ENCODE measurements around the gene DOK7. TPM values are rescaled to one million over a fixed set of nuclear protein-coding genes. Genes with fewer than 3 reads are reported as not detected.

Gene DOK7
- polyA plus RNA-seq, 3 donors = not detected

DNA sequence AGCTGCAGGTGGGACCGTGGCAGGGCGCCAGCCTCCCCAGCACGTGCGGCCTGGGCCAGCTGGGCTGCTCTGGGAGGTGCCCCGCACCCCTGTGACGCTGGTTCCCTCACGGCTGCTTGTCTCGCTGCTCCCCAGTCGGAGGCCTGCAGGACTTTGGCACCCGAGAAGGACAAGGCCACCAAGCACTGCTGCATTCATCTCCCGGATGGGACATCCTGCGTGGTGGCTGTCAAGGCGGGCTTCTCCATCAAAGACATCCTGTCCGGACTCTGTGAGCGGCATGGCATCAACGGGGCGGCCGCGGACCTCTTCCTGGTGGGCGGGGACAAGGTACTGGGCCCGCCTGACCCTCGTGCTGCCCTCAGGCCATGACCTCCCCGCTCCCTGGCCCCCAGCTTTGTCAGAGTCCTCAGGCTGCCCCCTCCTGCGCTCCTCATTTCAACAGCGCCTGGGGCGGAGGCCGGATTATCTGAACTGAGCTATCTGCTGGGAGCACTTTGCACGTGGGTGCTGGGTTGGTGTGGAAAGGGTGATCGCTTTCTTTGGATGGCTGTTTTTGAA lies 40.8 kb upstream of the DOK7 start:
- Histone ChIP-seq H3K9me3 (replicated peaks in 1 of 2; ENCODE audit: control insufficient read depth in 1 of 2, insufficient read depth in 1 of 2, low read length in 2 of 2) (no peaks in the 10 kb centered on the region), H3K27ac (ENCODE audit: low read depth in 1 of 2, low read length in 2 of 2) (no peak overlapping the region), H3K4me3 (replicated peaks in 1 of 3; ENCODE audit: low read depth in 2 of 3, low read length in 3 of 3) (no peak overlapping the region), H4K20me1 (ENCODE audit: insufficient read depth, low read length) (no peaks in the 10 kb centered on the region), H3K4me1 (ENCODE audit: control insufficient read depth in 1 of 2, insufficient read depth in 2 of 2, low read length in 2 of 2) (no peaks in the 10 kb centered on the region), H3K4me2 (replicated peaks; ENCODE audit: extremely low read depth, low read length, poor library complexity, severe bottlenecking) (no peak overlapping the region), H3K36me3 (replicated peaks in 1 of 2; ENCODE audit: control insufficient read depth in 1 of 2, insufficient read depth in 2 of 2, low read length in 2 of 2) (peaks cover 5 to 9% of the 10 kb centered on the region in 2 donors), H3K27me3 (ENCODE audit: control insufficient read depth in 2 of 2, insufficient read depth in 2 of 2, low read length in 2 of 2) (no peaks in the 10 kb centered on the region), H3K79me2 (ENCODE audit: insufficient read depth, low read length) (no peaks in the 10 kb centered on the region), H3K9ac (ENCODE audit: insufficient read depth, low read length, poor library complexity, severe bottlenecking) (no peak overlapping the region), H2AFZ (ENCODE audit: insufficient read depth, low read depth, low read length, poor library complexity, severe bottlenecking) (no peak overlapping the region)
- peaks cover 0 to 4% (median 0%) of the 10 kb centered on the region in 3 donors for H3K27me3 Mint-ChIP-seq (ENCODE audit: low read depth in 3 of 3)
- intact Hi-C loops (cut with micrococcal nuclease) = no loop called here
- 94% methylated on average over 26 of the region's 29 CpGs for WGBS (ENCODE audit: insufficient coverage)
- no peak overlapping the region for H3K27ac Mint-ChIP-seq
- H3K9me3 Mint-ChIP-seq = peaks cover 0 to 1% (median 0%) of the 10 kb centered on the region in 7 donors
- no peak for DNase-seq
- peaks cover 21% of the 10 kb centered on the region in 2 donors for H3K36me3 Mint-ChIP-seq
- TF ChIP-seq, protein P1, sequence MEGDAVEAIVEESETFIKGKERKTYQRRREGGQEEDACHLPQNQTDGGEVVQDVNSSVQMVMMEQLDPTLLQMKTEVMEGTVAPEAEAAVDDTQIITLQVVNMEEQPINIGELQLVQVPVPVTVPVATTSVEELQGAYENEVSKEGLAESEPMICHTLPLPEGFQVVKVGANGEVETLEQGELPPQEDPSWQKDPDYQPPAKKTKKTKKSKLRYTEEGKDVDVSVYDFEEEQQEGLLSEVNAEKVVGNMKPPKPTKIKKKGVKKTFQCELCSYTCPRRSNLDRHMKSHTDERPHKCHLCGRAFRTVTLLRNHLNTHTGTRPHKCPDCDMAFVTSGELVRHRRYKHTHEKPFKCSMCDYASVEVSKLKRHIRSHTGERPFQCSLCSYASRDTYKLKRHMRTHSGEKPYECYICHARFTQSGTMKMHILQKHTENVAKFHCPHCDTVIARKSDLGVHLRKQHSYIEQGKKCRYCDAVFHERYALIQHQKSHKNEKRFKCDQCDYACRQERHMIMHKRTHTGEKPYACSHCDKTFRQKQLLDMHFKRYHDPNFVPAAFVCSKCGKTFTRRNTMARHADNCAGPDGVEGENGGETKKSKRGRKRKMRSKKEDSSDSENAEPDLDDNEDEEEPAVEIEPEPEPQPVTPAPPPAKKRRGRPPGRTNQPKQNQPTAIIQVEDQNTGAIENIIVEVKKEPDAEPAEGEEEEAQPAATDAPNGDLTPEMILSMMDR (IDR thresholded peaks at IDR 0.05) = no peak
- H3K4me1 Mint-ChIP-seq = peaks cover 2% of the 10 kb centered on the region
- H3K4me3 Mint-ChIP-seq = no peak overlapping the region

DNA sequence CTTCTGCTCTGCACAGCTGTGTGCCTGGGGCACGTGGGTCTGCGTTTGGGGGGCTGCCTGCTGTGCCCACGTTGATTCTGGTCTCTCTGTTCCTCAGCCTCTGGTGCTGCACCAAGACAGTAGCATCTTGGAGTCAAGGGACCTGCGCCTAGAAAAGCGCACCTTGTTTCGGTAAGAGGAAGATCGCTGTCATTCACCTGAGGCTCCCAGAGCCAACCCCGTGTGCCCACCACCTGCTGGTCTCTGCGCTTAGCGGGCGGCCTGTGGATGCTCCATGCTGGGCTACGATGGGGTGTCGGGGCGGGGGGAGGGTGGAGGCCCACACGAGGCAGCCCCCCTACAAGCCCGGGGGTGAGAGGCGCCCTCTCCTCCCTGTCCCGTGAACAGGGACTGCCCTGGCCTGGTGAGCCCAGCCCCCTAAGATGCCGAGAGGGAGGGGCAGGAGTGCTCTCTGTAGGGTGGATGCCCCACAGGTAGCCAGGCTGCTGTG lies 40.3 kb upstream of the DOK7 start:
- H3K4me1 ChIP-seq (ENCODE audit: control insufficient read depth in 1 of 2, insufficient read depth in 2 of 2, low read length in 2 of 2) = no peaks in the 10 kb centered on the region
- H3K27ac ChIP-seq (ENCODE audit: low read depth in 1 of 2, low read length in 2 of 2) = no peak overlapping the region
- H3K9me3 ChIP-seq (replicated peaks in 1 of 2; ENCODE audit: control insufficient read depth in 1 of 2, insufficient read depth in 1 of 2, low read length in 2 of 2) = no peaks in the 10 kb centered on the region
- TF ChIP-seq, protein P1 (IDR thresholded peaks at IDR 0.05) = no peak
- WGBS (ENCODE audit: insufficient coverage) = 98% methylated on average over 14 of the region's 19 CpGs
- H4K20me1 ChIP-seq (ENCODE audit: insufficient read depth, low read length) = no peaks in the 10 kb centered on the region
- H2AFZ ChIP-seq (ENCODE audit: insufficient read depth, low read depth, low read length, poor library complexity, severe bottlenecking) = no peak overlapping the region
- no peak overlapping the region for H3K4me2 ChIP-seq (replicated peaks; ENCODE audit: extremely low read depth, low read length, poor library complexity, severe bottlenecking)
- intact Hi-C loops (cut with micrococcal nuclease) = no loop called here
- DNase-seq = no peak
- Mint-ChIP-seq H3K4me1 (peaks cover under 1% of the 10 kb centered on the region), H3K36me3 (peaks cover 16% of the 10 kb centered on the region in 2 donors), H3K4me3 (no peak overlapping the region), H3K27me3 (ENCODE audit: low read depth in 3 of 3) (peaks cover 0 to 3% (median 0%) of the 10 kb centered on the region in 3 donors), H3K27ac (no peak overlapping the region), H3K9me3 (peaks cover 0 to 1% (median 0%) of the 10 kb centered on the region in 7 donors)
- H3K27me3 ChIP-seq (ENCODE audit: control insufficient read depth in 2 of 2, insufficient read depth in 2 of 2, low read length in 2 of 2) = no peaks in the 10 kb centered on the region
- peaks cover 4 to 5% of the 10 kb centered on the region in 2 donors for H3K36me3 ChIP-seq (replicated peaks in 1 of 2; ENCODE audit: control insufficient read depth in 1 of 2, insufficient read depth in 2 of 2, low read length in 2 of 2)
- no peak overlapping the region for H3K4me3 ChIP-seq (replicated peaks in 1 of 3; ENCODE audit: low read depth in 2 of 3, low read length in 3 of 3)
- H3K79me2 ChIP-seq (ENCODE audit: insufficient read depth, low read length) = no peaks in the 10 kb centered on the region
- no peak overlapping the region for H3K9ac ChIP-seq (ENCODE audit: insufficient read depth, low read length, poor library complexity, severe bottlenecking)

Measured in CD14-positive monocyte (primary cell).